T-helper 2 cell treated with Interferon-gamma antibody and Interleukin-4, amounts not matched to agents 5 μg/mL and 100 μg/mL, for 36 hours (primary cell): ENCODE results near the gene GAS2.
A peak's percentile ranks its signal among the peaks of the same experiment; 100 is the strongest.
"Not testable (repeated sequence)": the region's sequence is repeated elsewhere in the genome, so short reads cannot be mapped to it uniquely, and the experiment has no call there.

Experiments
- DNase-seq: peaks from one replicate; pipeline ENCODE4 v3.0.0; 2021; ENCODE audit warnings: low spot score
- H3K27ac Mint-ChIP-seq: one replicate; pipeline ENCODE4 v1.8.0; 2021; ENCODE audit warnings: mild to moderate bottlenecking, mixed read lengths
- H3K27me3 Mint-ChIP-seq: one replicate; pipeline ENCODE4 v1.8.0; 2021; ENCODE audit warnings: low read depth, mixed read lengths
- H3K36me3 Mint-ChIP-seq: one replicate; pipeline ENCODE4 v1.8.0; 2021; ENCODE audit warnings: low read depth, mixed read lengths
- H3K4me1 Mint-ChIP-seq: one replicate; pipeline ENCODE4 v1.8.0; 2021; ENCODE audit warnings: low read depth, mixed read lengths
- H3K4me3 Mint-ChIP-seq: one replicate; pipeline ENCODE4 v1.8.0; 2022; ENCODE audit warnings: mild to moderate bottlenecking, moderate library complexity, mixed read lengths
- H3K9me3 Mint-ChIP-seq: one replicate; pipeline ENCODE4 v1.8.0; 2021; ENCODE audit warnings: mixed read lengths

Gene GAS2

GRCh38 chr11:22666325-22666687 is at the start of gene GAS2:
GAS2 (plus strand) TSS chr11:22666611; CDS start chr11:22674870, 8,259 bp downstream.
- H3K4me3 Mint-ChIP-seq: peak within 1 kb of the TSS; percentile 86
- peaks cover 17% of the 10 kb centered on the region for H3K4me1 Mint-ChIP-seq
- H3K27me3 Mint-ChIP-seq: peaks cover 45% of the 10 kb centered on the region
- H3K36me3 Mint-ChIP-seq: no peaks in the 10 kb centered on the region
- H3K9me3 Mint-ChIP-seq: no peaks in the 10 kb centered on the region
- no peak for DNase-seq
- no peak within 1 kb of the TSS for H3K27ac Mint-ChIP-seq

- H3K4me1 Mint-ChIP-seq: peaks cover 9% of the 10 kb centered on the region
- H3K27ac Mint-ChIP-seq: no peak overlapping the region
- DNase-seq: no peak
- H3K9me3 Mint-ChIP-seq: no peaks in the 10 kb centered on the region
- peaks cover 14% of the 10 kb centered on the region for H3K36me3 Mint-ChIP-seq
- H3K4me3 Mint-ChIP-seq: no peak overlapping the region
- peaks cover 8% of the 10 kb centered on the region for H3K27me3 Mint-ChIP-seq
Observed at GRCh38 chr11:22617868-22618267, 48.5 kb upstream of the GAS2 start.

- Mint-ChIP-seq H3K27ac (peak overlapping the region; percentile 96), H3K27me3 (no peaks in the 10 kb centered on the region), H3K36me3 (peaks cover 22% of the 10 kb centered on the region), H3K4me3 (peak overlapping the region; percentile 99), H3K4me1 (peaks cover 26% of the 10 kb centered on the region), H3K9me3 (no peaks in the 10 kb centered on the region)
- DNase-seq: peak; percentile 59
Observed at GRCh38 chr11:22624742-22625447, 41.5 kb upstream of the GAS2 start.

GRCh38 chr11:22625448-22626287 is 40.7 kb upstream of the GAS2 start, which contains the start of gene FANCF:
FANCF (minus strand) TSS chr11:22625823; CDS start chr11:22625810, 13 bp downstream.
- H3K27ac Mint-ChIP-seq: peak within 1 kb of the TSS; percentile 96
- DNase-seq: peak; percentile 89
- H3K36me3 Mint-ChIP-seq: peaks cover 21% of the 10 kb centered on the region
- H3K4me1 Mint-ChIP-seq: peaks cover 26% of the 10 kb centered on the region
- H3K4me3 Mint-ChIP-seq: peak within 1 kb of the TSS; percentile 99
- no peaks in the 10 kb centered on the region for H3K9me3 Mint-ChIP-seq
- H3K27me3 Mint-ChIP-seq: no peaks in the 10 kb centered on the region

GRCh38 chr11:22626573-22627239 is 39.7 kb upstream of the GAS2 start:
- H3K27ac Mint-ChIP-seq: peak overlapping the region; percentile 96

GRCh38 chr11:22627421-22627820 is 39.0 kb upstream of the GAS2 start:
- H3K36me3 Mint-ChIP-seq: peaks cover 14% of the 10 kb centered on the region
- no peak overlapping the region for H3K4me3 Mint-ChIP-seq
- no peak for DNase-seq
- H3K9me3 Mint-ChIP-seq: no peaks in the 10 kb centered on the region
- H3K27ac Mint-ChIP-seq: no peak overlapping the region
- H3K27me3 Mint-ChIP-seq: peaks cover 3% of the 10 kb centered on the region
- H3K4me1 Mint-ChIP-seq: peaks cover 19% of the 10 kb centered on the region

More at GRCh38 chr11:22626573-22627239, 39.7 kb upstream of the GAS2 start:
- Mint-ChIP-seq H3K4me3 (peak overlapping the region; percentile 99), H3K27me3 (no peaks in the 10 kb centered on the region), H3K36me3 (peaks cover 16% of the 10 kb centered on the region), H3K9me3 (no peaks in the 10 kb centered on the region), H3K4me1 (peaks cover 23% of the 10 kb centered on the region)
- no peak for DNase-seq

GRCh38 chr11:22633354-22633902 is 33.0 kb upstream of the GAS2 start:
- Mint-ChIP-seq H3K4me3 (no peak overlapping the region), H3K4me1 (no peaks in the 10 kb centered on the region), H3K27ac (no peak overlapping the region), H3K27me3 (peaks cover 3% of the 10 kb centered on the region), H3K9me3 (no peaks in the 10 kb centered on the region), H3K36me3 (no peaks in the 10 kb centered on the region)
- no peak for DNase-seq

- no peak overlapping the region for H3K27ac Mint-ChIP-seq
- H3K9me3 Mint-ChIP-seq: no peaks in the 10 kb centered on the region
- no peak overlapping the region for H3K4me3 Mint-ChIP-seq
- no peaks in the 10 kb centered on the region for H3K4me1 Mint-ChIP-seq
- peaks cover 3% of the 10 kb centered on the region for H3K27me3 Mint-ChIP-seq
- no peaks in the 10 kb centered on the region for H3K36me3 Mint-ChIP-seq
- no peak for DNase-seq
Observed at GRCh38 chr11:22634897-22635629, 31.3 kb upstream of the GAS2 start.

- Mint-ChIP-seq H3K4me1 (no peaks in the 10 kb centered on the region), H3K4me3 (no peak overlapping the region), H3K27ac (no peak overlapping the region), H3K36me3 (no peaks in the 10 kb centered on the region), H3K9me3 (no peaks in the 10 kb centered on the region), H3K27me3 (peaks cover 3% of the 10 kb centered on the region)
- no peak for DNase-seq
Observed at GRCh38 chr11:22635689-22636088, 30.7 kb upstream of the GAS2 start.

GRCh38 chr11:22640862-22641261 is 25.5 kb upstream of the GAS2 start:
- DNase-seq: no peak
- Mint-ChIP-seq H3K27ac (no peak overlapping the region), H3K4me3 (no peak overlapping the region), H3K27me3 (peaks cover 2% of the 10 kb centered on the region), H3K36me3 (no peaks in the 10 kb centered on the region), H3K9me3 (no peaks in the 10 kb centered on the region), H3K4me1 (no peaks in the 10 kb centered on the region)

GRCh38 chr11:22641559-22641958 is 24.9 kb upstream of the GAS2 start:
- Mint-ChIP-seq H3K27ac (no peak overlapping the region), H3K27me3 (peaks cover 2% of the 10 kb centered on the region), H3K9me3 (no peaks in the 10 kb centered on the region), H3K4me1 (no peaks in the 10 kb centered on the region), H3K36me3 (no peaks in the 10 kb centered on the region), H3K4me3 (no peak overlapping the region)
- DNase-seq: no peak

GRCh38 chr11:22652346-22652745 is 14.1 kb upstream of the GAS2 start:
- H3K36me3 Mint-ChIP-seq, DNase-seq, H3K27ac Mint-ChIP-seq, H3K27me3 Mint-ChIP-seq, H3K9me3 Mint-ChIP-seq, H3K4me1 Mint-ChIP-seq, H3K4me3 Mint-ChIP-seq: not testable (repeated sequence)

- peaks cover 2% of the 10 kb centered on the region for H3K27me3 Mint-ChIP-seq
Observed at GRCh38 chr11:22656130-22656529, 10.3 kb upstream of the GAS2 start.

More at GRCh38 chr11:22656130-22656529, 10.3 kb upstream of the GAS2 start:
- Mint-ChIP-seq H3K36me3 (no peaks in the 10 kb centered on the region), H3K4me1 (peaks cover 14% of the 10 kb centered on the region), H3K27ac (no peak overlapping the region), H3K4me3 (no peak overlapping the region), H3K9me3 (no peaks in the 10 kb centered on the region)
- DNase-seq: no peak
